Measurements from ENCODE around the gene OPN3. TPM values are rescaled to one million over a fixed set of nuclear protein-coding genes. Genes with fewer than 3 reads are reported as not detected.

Gene OPN3
- total RNA-seq, 1 experiment from 2014 or later, result 10.0 TPM

GRCh38 chr1:241557551-241558193 is 82.5 kb downstream of the OPN3 start:
- no peak overlapping the region for H4K91ac ChIP-seq (ENCODE audit: insufficient read length, low read depth, low read length)
- H4K5ac ChIP-seq (ENCODE audit: insufficient read length, low read depth, low read length), result no peak overlapping the region
- no peak overlapping the region for H2BK12ac ChIP-seq (ENCODE audit: insufficient read length, low read depth, low read length)
- no CpG with 5 or more reads among the region's 5 CpGs for WGBS (ENCODE audit: extremely low coverage, insufficient read length, low lambda C conversion rate)
- no peak overlapping the region for H2BK15ac ChIP-seq (ENCODE audit: low read depth, low read length)
- no peaks in the 10 kb centered on the region for H3K79me1 ChIP-seq (ENCODE audit: insufficient read depth, low read depth, low read length, poor library complexity, severe bottlenecking)
- H3K4ac ChIP-seq (ENCODE audit: low read depth, low read length), result no peak overlapping the region
- no peak overlapping the region for H3K4me2 ChIP-seq (ENCODE audit: insufficient read depth, insufficient read length, low read length)
- no peak overlapping the region for H2BK20ac ChIP-seq (ENCODE audit: low read depth, low read length, poor library complexity, severe bottlenecking)
- TF ChIP-seq, protein P1, sequence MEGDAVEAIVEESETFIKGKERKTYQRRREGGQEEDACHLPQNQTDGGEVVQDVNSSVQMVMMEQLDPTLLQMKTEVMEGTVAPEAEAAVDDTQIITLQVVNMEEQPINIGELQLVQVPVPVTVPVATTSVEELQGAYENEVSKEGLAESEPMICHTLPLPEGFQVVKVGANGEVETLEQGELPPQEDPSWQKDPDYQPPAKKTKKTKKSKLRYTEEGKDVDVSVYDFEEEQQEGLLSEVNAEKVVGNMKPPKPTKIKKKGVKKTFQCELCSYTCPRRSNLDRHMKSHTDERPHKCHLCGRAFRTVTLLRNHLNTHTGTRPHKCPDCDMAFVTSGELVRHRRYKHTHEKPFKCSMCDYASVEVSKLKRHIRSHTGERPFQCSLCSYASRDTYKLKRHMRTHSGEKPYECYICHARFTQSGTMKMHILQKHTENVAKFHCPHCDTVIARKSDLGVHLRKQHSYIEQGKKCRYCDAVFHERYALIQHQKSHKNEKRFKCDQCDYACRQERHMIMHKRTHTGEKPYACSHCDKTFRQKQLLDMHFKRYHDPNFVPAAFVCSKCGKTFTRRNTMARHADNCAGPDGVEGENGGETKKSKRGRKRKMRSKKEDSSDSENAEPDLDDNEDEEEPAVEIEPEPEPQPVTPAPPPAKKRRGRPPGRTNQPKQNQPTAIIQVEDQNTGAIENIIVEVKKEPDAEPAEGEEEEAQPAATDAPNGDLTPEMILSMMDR (conservative IDR thresholded peaks at IDR 0.05), result no peak
- H3K56ac ChIP-seq (ENCODE audit: insufficient read length, low read depth, low read length), result no peak overlapping the region
- no peaks in the 10 kb centered on the region for H3K27me3 ChIP-seq (ENCODE audit: insufficient read depth, low read length)
- no peak overlapping the region for H2AK5ac ChIP-seq (ENCODE audit: insufficient read length, low read length)
- no peaks in the 10 kb centered on the region for H3K79me2 ChIP-seq (ENCODE audit: insufficient read depth, low read length)
- no peak overlapping the region for H3K27ac ChIP-seq (ENCODE audit: insufficient read length, low read depth, low read length)
- Mint-ChIP-seq H3K27me3 (ENCODE audit: low read depth) (no peaks in the 10 kb centered on the region), H3K36me3 (ENCODE audit: insufficient read depth in 1 of 3, low read depth in 3 of 3) (no peaks in the 10 kb centered on the region), H3K27ac (no peak overlapping the region; a peak in 2 of 7 replicates), H3K9me3 (no peaks in the 10 kb centered on the region), H3K4me3 (no peak overlapping the region), H3K4me1 (no peaks in the 10 kb centered on the region)
- no peak overlapping the region for H2BK120ac ChIP-seq (ENCODE audit: low read depth, low read length, poor library complexity, severe bottlenecking)
- no peaks in the 10 kb centered on the region for H3K9me3 ChIP-seq (ENCODE audit: control insufficient read depth, low read depth, low read length)
- no peak overlapping the region for H2BK5ac ChIP-seq (ENCODE audit: insufficient read length, low read length)
- H3K4me1 ChIP-seq (ENCODE audit: insufficient read depth, low read length), result no peaks in the 10 kb centered on the region
- H4K8ac ChIP-seq (replicated peaks; ENCODE audit: insufficient read length, low read depth, low read length), result no peak overlapping the region
- H3T11ph ChIP-seq (ENCODE audit: low read length), result no peak overlapping the region
- no peak overlapping the region for H3K18ac ChIP-seq (ENCODE audit: insufficient read length, low read depth, low read length)
- H3K14ac ChIP-seq (ENCODE audit: insufficient read depth, low read length), result no peak overlapping the region
- H3K9ac ChIP-seq (ENCODE audit: extremely low read depth, insufficient read length, low read length), result no peak overlapping the region
- H2AFZ ChIP-seq (ENCODE audit: low read length), result no peak overlapping the region
- no peaks in the 10 kb centered on the region for H3K23me2 ChIP-seq (ENCODE audit: insufficient read length, low read depth, low read length, poor library complexity, severe bottlenecking)
- no peaks in the 10 kb centered on the region for H4K20me1 ChIP-seq (ENCODE audit: control insufficient read depth, insufficient read depth, insufficient read length)
- no peak for DNase-seq
- H3K23ac ChIP-seq (ENCODE audit: insufficient read length, low read depth, low read length), result no peak overlapping the region

Data from H9 (cell line).